IMR-90 (cell line): Measurements from ENCODE around the gene RMI2. TPM values are rescaled to one million over a fixed set of nuclear protein-coding genes. Genes with fewer than 3 reads are reported as not detected.

Experiments
- ATAC-seq: fragments of 200-7000 bp; cut with Tn5 transposase; 2 replicates; pipeline ENCODE4 v1.9.1; 2020; ENCODE audit warnings: low read depth, mild to moderate bottlenecking, moderate library complexity
- BruUV-seq: library from RNA; stranded (reverse); fragments of 400-500 nt; replicated peaks from 2 replicates; lab custom pipeline; 2021; lab: Mats Ljungman, UMichigan
- CTCF ChIA-PET: fragments of 300-600 bp; formaldehyde crosslinking; extraction: SDS; loops from one replicate; lab custom pipeline; 2021; ENCODE audit warnings: antibody characterized with exemption; lab: Yijun Ruan, JAX
- POLR2A ChIA-PET: fragments of 300-600 bp; sonication (Branson Sonifier 250); formaldehyde crosslinking; loops from one replicate; lab custom pipeline; 2022; ENCODE audit warnings: antibody characterized with exemption; ENCODE audit not compliant: unreplicated experiment; lab: Charles Lee
- DNase-seq: peaks from one replicate; pipeline ENCODE4 v3.0.0; 2013
- H2AFZ ChIP-seq: replicated peaks from 2 replicates; pipeline ENCODE3; 2013; ENCODE audit warnings: low read length, mild to moderate bottlenecking; ENCODE audit not compliant: poor library complexity
- H2AK5ac ChIP-seq: 2 replicates; pipeline ENCODE4 v1.6.1; 2013; ENCODE audit warnings: low read depth, low read length, inconsistent platforms
- H2AK9ac ChIP-seq: replicated peaks from 2 replicates; pipeline ENCODE3; 2013; ENCODE audit warnings: mild to moderate bottlenecking, low read depth, low read length, moderate library complexity; ENCODE audit not compliant: poor library complexity
- H2BK120ac ChIP-seq: 2 replicates; pipeline ENCODE4 v1.6.1; 2013; ENCODE audit warnings: low read depth, low read length, inconsistent platforms
- H2BK15ac ChIP-seq: 3 replicates; pipeline ENCODE4 v1.6.1; 2013; ENCODE audit warnings: low read depth, low read length, inconsistent platforms
- H2BK20ac ChIP-seq: 2 replicates; pipeline ENCODE4 v1.6.1; 2013; ENCODE audit warnings: low read depth, mild to moderate bottlenecking, inconsistent platforms, low read length, moderate library complexity
- H2BK5ac ChIP-seq: 2 replicates; pipeline ENCODE4 v1.6.1; 2013; ENCODE audit warnings: mild to moderate bottlenecking, low read depth, low read length, inconsistent platforms; ENCODE audit not compliant: poor library complexity, severe bottlenecking
- H3K14ac ChIP-seq: replicated peaks from 2 replicates; pipeline ENCODE4 v1.6.1; 2013; ENCODE audit warnings: low read depth, low read length, inconsistent platforms
- H3K18ac ChIP-seq: 2 replicates; pipeline ENCODE4 v1.6.1; 2013; ENCODE audit warnings: low read depth, low read length, control low read depth
- H3K23ac ChIP-seq: 2 replicates; pipeline ENCODE4 v1.6.1; 2013; ENCODE audit warnings: low read depth, low read length, inconsistent platforms
- H3K27ac ChIP-seq: 2 replicates; pipeline ENCODE4 v1.5.1; 2013; ENCODE audit warnings: mild to moderate bottlenecking, control low read depth, low read length; ENCODE audit not compliant: insufficient read depth
- H3K27me3 ChIP-seq: 2 replicates; pipeline ENCODE4 v1.6.1; 2013; ENCODE audit warnings: low read length; ENCODE audit not compliant: control insufficient read depth, insufficient read depth
- H3K36me3 ChIP-seq: 2 replicates; pipeline ENCODE4 v1.6.1; 2013; ENCODE audit warnings: low read length, mixed read lengths; ENCODE audit not compliant: control insufficient read depth, insufficient read depth
- H3K4ac ChIP-seq: 2 replicates; pipeline ENCODE4 v1.6.1; 2013; ENCODE audit warnings: low read depth, low read length, inconsistent platforms
- H3K4me1 ChIP-seq: 2 replicates; pipeline ENCODE4 v1.6.1; 2013; ENCODE audit warnings: low read length, mixed read lengths; ENCODE audit not compliant: control insufficient read depth, insufficient read depth
- H3K4me2 ChIP-seq: 2 replicates; pipeline ENCODE4 v1.6.1; 2013; ENCODE audit warnings: low read depth, mild to moderate bottlenecking, control low read depth, low read length, moderate library complexity
- H3K4me3 ChIP-seq: 2 replicates; pipeline ENCODE4 v1.5.1; 2013; ENCODE audit warnings: low read depth, mild to moderate bottlenecking, control low read depth, low read length, moderate library complexity; ENCODE audit not compliant: insufficient read depth
- H3K56ac ChIP-seq: 2 replicates; pipeline ENCODE4 v1.6.1; 2013; ENCODE audit warnings: low read length, inconsistent platforms; ENCODE audit not compliant: insufficient read depth; ENCODE audit errors: extremely low read depth
- H3K79me1 ChIP-seq, 2 experiments: 2 replicates each; pipeline ENCODE4 v1.6.1; 2013; ENCODE audit warnings: low read length in 2 of 2, inconsistent platforms in 1 of 2, low read depth in 1 of 2
- H3K9ac ChIP-seq: 2 replicates; pipeline ENCODE4 v1.6.1; 2013; ENCODE audit warnings: low read depth, low read length, control low read depth
- H3K9me1 ChIP-seq: 2 replicates; pipeline ENCODE4 v1.6.1; 2013; ENCODE audit warnings: low read length, inconsistent platforms; ENCODE audit not compliant: insufficient read depth
- H3K9me3 ChIP-seq: 2 replicates; pipeline ENCODE4 v1.6.1; 2013; ENCODE audit warnings: low read length; ENCODE audit not compliant: control insufficient read depth, insufficient read depth
- H4K20me1 ChIP-seq: 2 replicates; pipeline ENCODE4 v1.6.1; 2013; ENCODE audit warnings: low read length, inconsistent platforms; ENCODE audit not compliant: insufficient read depth
- H4K5ac ChIP-seq: 2 replicates; pipeline ENCODE4 v1.6.1; 2013; ENCODE audit warnings: mild to moderate bottlenecking, low read depth, low read length, control low read depth
- H4K8ac ChIP-seq, 2 experiments: 2 replicates each; pipeline ENCODE4 v1.6.1; 2013; ENCODE audit warnings: low read depth in 2 of 2, low read length in 2 of 2, control low read depth in 1 of 2, inconsistent platforms in 1 of 2
- H4K91ac ChIP-seq: 2 replicates; pipeline ENCODE4 v1.6.1; 2013; ENCODE audit warnings: low read depth, low read length, inconsistent platforms; ENCODE audit not compliant: insufficient read depth
- MXI1 ChIP-seq: IDR thresholded peaks from 2 replicates; pipeline ENCODE4 v1.6.1; 2012; ENCODE audit warnings: low read depth, mild to moderate bottlenecking, low read length, moderate library complexity, borderline replicate concordance
- RCOR1 ChIP-seq: IDR thresholded peaks from 2 replicates; pipeline ENCODE4 v1.6.1; 2012; ENCODE audit warnings: mild to moderate bottlenecking, low read length, improper control_type of control experiment; ENCODE audit not compliant: insufficient replicate concordance
- WGBS, 2 experiments: methylation state at CpG; one replicate each; pipeline versions ENCODE4 v1.1.5 to v1.1.7; 2013; ENCODE audit warnings: missing lambda C conversion rate in 2 of 2; ENCODE audit not compliant: insufficient read length in 1 of 2; ENCODE audit errors: extremely low coverage in 2 of 2; 5-methylcytosine and 5-hydroxymethylcytosine counted together
- dilution Hi-C: fragments of 300-500 bp; cut with HindIII; formaldehyde crosslinking; loops from one replicate; pipeline ENCODE4 v1.14.3; 2018; ENCODE audit warnings: low sequenced_read_pairs; ENCODE audit not compliant: unreplicated experiment
- in situ Hi-C: fragments of 300-500 bp; cut with MboI; formaldehyde crosslinking; loops from 3 replicates; pipeline ENCODE4 v1.14.3; 2019; ENCODE audit warnings: low sequenced_read_pairs, inconsistent platforms, mixed read lengths
- intact Hi-C: fragments of 100-400 bp; cut with micrococcal nuclease; formaldehyde crosslinking; loops from 2 replicates; pipeline ENCODE4 v1.10.0; 2022
- polyA plus RNA-seq, 3 experiments: library from polyadenylated mRNA; depleted of rRNA; stranded (reverse); fragments of >200 nt; gene quantifications; 2 replicates each; pipeline ENCODE4 v1.2.3, GENCODE V29; 2012; ENCODE audit warnings: low replicate concordance in 1 of 3
- total RNA-seq: library from RNA; depleted of rRNA; stranded (reverse); fragments of >200 nt; gene quantifications from 2 replicates; pipeline ENCODE4 v1.2.3, GENCODE V29; 2012

Gene RMI2
- total and polyA plus RNA-seq, 2 of the 4 experiments (the other 2 are of a cell fraction) = 3.2 to 5.6 TPM

- Histone ChIP-seq H2BK20ac (peak overlapping the region; percentile 87), H2AK9ac (peak overlapping the region; percentile 84), H3K36me3 (no peaks in the 10 kb centered on the region), H4K20me1 (no peaks in the 10 kb centered on the region), H3K56ac (peak overlapping the region; percentile 91), H3K27me3 (no peaks in the 10 kb centered on the region), H2AK5ac (peak overlapping the region; percentile 94), H3K23ac (peak overlapping the region; percentile 80; the same call in 1 of the 2 replicates), H2BK5ac (peak overlapping the region; percentile 90), H3K14ac (peak overlapping the region; percentile 87), H4K8ac (peak overlapping the region; percentile 38 to 87), H2BK120ac (peak overlapping the region; percentile 96), H3K27ac (peak overlapping the region; percentile 94), H3K9me3 (no peaks in the 10 kb centered on the region), H3K4ac (peak overlapping the region; percentile 96), H3K4me1 (peaks cover 24% of the 10 kb centered on the region), H4K91ac (peak overlapping the region; percentile 98), H3K9me1 (peaks cover 14% of the 10 kb centered on the region), H3K4me3 (peak overlapping the region; percentile 9; the same call in 1 of the 2 replicates), H3K79me1 (no peaks in the 10 kb centered on the region; a peak in 1 of 4 replicates), H2BK15ac (peak overlapping the region; percentile 88), H3K4me2 (peak overlapping the region; percentile 83), H3K9ac (peak overlapping the region; percentile 73), H4K5ac (peak overlapping the region; percentile 77), H2AFZ (peak overlapping the region; percentile 72), H3K18ac (peak overlapping the region; percentile 77)
- intact Hi-C loops = loop anchor here (2.0 kb wide), 1 partner anchor 16 kb away; no protein-coding TSS in a partner anchor
- in situ Hi-C loops = no loop called here
- WGBS, 2 experiments = no CpG with 5 or more reads among the region's 6 CpGs
- DNase-seq = peak; percentile 44
- ChIA-PET CTCF (interaction anchor here (0.8 to 1.0 kb wide), 2 partner anchors 9 to 27 kb away, joined by 3 to 6 read pairs; no protein-coding TSS in a partner anchor), POLR2A (no interaction called here)
- peak; percentile 48 for ATAC-seq
- no TSS peak for BruUV-seq
- dilution Hi-C loops = no loop called here
- TF ChIP-seq MXI1 (peak; percentile 46; the same call in 1 of the 2 replicates), RCOR1 (no peak)
These were observed 16.2 kb upstream of the RMI2 start for GRCh38 chr16:11329071-11329491.
